Stimulated activated naive B cell treated with anti-CD40 and anti-IgM and Interleukin-4, amounts not matched to agents 10 μg/mL and 1 μg/mL and 100 μg/mL, for 72 hours (primary cell): ENCODE results near the gene DENND2A.

Source experiments
- ATAC-seq, 2 donors: fragments of 150-1000 bp; cut with Tn5 transposase; replicated peaks; 2 replicates each; pipeline ENCODE4 v1.10.0; 2021; ENCODE audit warnings: moderate library complexity in 1 of 2
- DNase-seq: peaks from one replicate; pipeline ENCODE4 v3.0.0; 2021
- H3K27ac Mint-ChIP-seq: one replicate; pipeline ENCODE4 v1.8.0; 2022; ENCODE audit warnings: mild to moderate bottlenecking, mixed read lengths
- H3K27me3 Mint-ChIP-seq, 2 donors: one replicate each; pipeline ENCODE4 v1.8.0; 2022; ENCODE audit warnings: mixed read lengths in 2 of 2
- H3K36me3 Mint-ChIP-seq, 2 donors: one replicate each; pipeline ENCODE4 v1.8.0; 2022; ENCODE audit warnings: mixed read lengths in 2 of 2, mild to moderate bottlenecking in 1 of 2
- H3K4me1 Mint-ChIP-seq, 2 donors: one replicate each; pipeline ENCODE4 v1.8.0; 2022; ENCODE audit warnings: mixed read lengths in 2 of 2, mild to moderate bottlenecking in 1 of 2
- H3K4me3 Mint-ChIP-seq, 2 donors: one replicate each; pipeline ENCODE4 v1.8.0; 2022; ENCODE audit warnings: mild to moderate bottlenecking in 2 of 2, mixed read lengths in 2 of 2, moderate library complexity in 1 of 2
- H3K9me3 Mint-ChIP-seq, 2 donors: one replicate each; pipeline ENCODE4 v1.8.0; 2022; ENCODE audit warnings: mixed read lengths in 2 of 2, mild to moderate bottlenecking in 1 of 2

DENND2A gene

GRCh38 chr7:140609646-140610045, 31.0 kb downstream of the DENND2A start:
- Mint-ChIP-seq H3K27ac (no peak overlapping the region), H3K4me1 (no peaks in the 10 kb centered on the region), H3K36me3 (no peaks in the 10 kb centered on the region), H3K9me3 (no peaks in the 10 kb centered on the region), H3K4me3 (no peak overlapping the region), H3K27me3 (peaks cover 4 to 26% of the 10 kb centered on the region in 2 donors)
- ATAC-seq = no peak
- no peak for DNase-seq

DNA sequence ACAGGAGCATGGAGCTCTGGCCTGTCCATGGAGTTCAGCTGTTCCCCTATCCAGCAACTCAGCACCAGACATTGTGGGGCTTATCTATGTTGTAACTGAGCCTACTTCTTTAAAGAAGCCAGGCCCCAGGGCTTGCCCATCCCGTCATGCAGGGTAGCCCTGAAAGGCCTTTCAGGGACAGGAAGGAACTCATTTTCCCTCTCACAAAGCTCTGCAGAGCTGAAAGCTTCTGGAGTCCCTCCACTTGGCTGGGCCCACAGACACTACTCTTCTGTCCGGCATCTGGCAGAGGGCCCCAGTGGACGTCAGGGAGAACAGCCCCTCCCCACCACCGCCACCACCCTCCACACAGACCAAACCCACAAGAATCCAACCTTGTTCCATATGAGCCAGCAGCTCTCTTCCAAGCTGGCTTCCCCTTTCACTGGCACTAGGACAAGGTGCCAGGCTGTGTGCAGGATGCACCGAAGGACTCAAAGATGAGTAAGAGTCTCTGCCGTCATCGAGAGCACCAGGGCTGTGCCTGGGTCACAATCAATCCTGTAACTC, 33.1 kb downstream of the DENND2A start:
- Mint-ChIP-seq H3K27ac (no peak overlapping the region), H3K27me3 (peaks cover 4 to 26% of the 10 kb centered on the region in 2 donors), H3K9me3 (no peaks in the 10 kb centered on the region), H3K4me3 (no peak overlapping the region), H3K36me3 (no peaks in the 10 kb centered on the region), H3K4me1 (no peaks in the 10 kb centered on the region)
- ATAC-seq = no peak
- no peak for DNase-seq

- ATAC-seq (no peak), DNase-seq (no peak)
- Mint-ChIP-seq H3K36me3 (no peaks in the 10 kb centered on the region), H3K27ac (no peak overlapping the region), H3K4me1 (no peaks in the 10 kb centered on the region), H3K4me3 (no peak overlapping the region), H3K27me3 (peaks cover 5 to 29% of the 10 kb centered on the region in 2 donors), H3K9me3 (no peaks in the 10 kb centered on the region)
Measured at GRCh38 chr7:140605337-140605736, 35.3 kb downstream of the DENND2A start.

DNA sequence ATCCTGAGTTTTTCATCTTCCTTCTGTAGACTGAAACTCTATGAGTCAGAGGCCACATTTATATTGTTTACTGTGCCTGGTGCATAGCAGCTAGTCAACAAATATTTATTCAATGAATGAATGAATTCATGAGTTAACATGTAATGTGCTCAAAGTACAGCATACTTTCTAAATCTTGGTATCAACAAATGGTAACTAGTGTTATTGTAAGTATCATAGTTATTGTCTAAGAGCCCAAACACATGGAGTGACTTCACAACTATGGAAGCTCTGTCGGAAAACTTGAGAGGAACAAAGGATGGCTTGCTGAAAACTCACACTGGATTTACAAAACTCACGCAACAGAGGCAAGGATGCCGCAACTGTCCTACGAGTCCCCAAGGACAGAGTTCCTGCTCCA, 35.9 kb downstream of the DENND2A start:
- Mint-ChIP-seq H3K4me1 (no peaks in the 10 kb centered on the region), H3K4me3 (no peak overlapping the region), H3K36me3 (no peaks in the 10 kb centered on the region), H3K9me3 (no peaks in the 10 kb centered on the region), H3K27ac (no peak overlapping the region), H3K27me3 (peaks cover 5 to 33% of the 10 kb centered on the region in 2 donors)
- DNase-seq (no peak), ATAC-seq (no peak)

- Mint-ChIP-seq H3K27me3 (peaks cover 5 to 34% of the 10 kb centered on the region in 2 donors), H3K9me3 (no peaks in the 10 kb centered on the region), H3K36me3 (no peaks in the 10 kb centered on the region), H3K27ac (no peak overlapping the region), H3K4me3 (no peak overlapping the region), H3K4me1 (no peaks in the 10 kb centered on the region)
- DNase-seq = no peak
- ATAC-seq = no peak
Measured at GRCh38 chr7:140604076-140604475, 36.5 kb downstream of the DENND2A start.

DNA sequence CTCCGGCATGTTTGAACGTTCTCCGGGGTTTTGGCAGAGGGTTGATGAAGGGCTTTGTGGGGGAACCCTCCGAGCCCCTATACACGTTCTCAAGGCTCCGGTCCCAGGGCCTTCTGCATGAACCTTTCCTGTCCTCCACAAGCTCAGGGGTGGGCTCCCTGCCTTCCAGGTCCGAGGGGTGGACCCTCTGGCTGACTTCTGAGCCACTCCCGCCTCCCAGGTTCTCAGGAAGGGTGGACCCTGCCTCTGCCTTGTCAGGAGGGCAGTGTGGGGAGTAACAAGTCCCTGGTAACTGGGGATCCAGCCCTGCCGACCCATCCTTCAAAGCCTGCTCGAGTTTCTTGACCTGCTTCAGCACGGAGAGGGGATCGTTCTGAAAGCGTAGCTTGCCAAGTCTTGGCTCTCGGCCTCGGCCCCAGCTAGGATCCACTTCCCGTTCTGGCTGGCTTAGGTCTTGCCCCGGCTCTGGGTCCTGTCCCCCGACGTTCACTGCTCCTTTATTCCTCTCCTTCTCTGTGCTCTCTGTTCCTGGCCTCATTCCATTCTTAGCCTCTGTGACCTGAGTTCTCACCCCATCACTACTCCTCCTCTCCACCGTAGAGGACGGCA, 38.9 kb downstream of the DENND2A start:
- ATAC-seq (no peak), DNase-seq (no peak)
- H3K9me3 Mint-ChIP-seq = no peaks in the 10 kb centered on the region
- H3K36me3 Mint-ChIP-seq = no peaks in the 10 kb centered on the region
- H3K27me3 Mint-ChIP-seq = peaks cover 8 to 28% of the 10 kb centered on the region in 2 donors
- no peak overlapping the region for H3K4me3 Mint-ChIP-seq
- no peaks in the 10 kb centered on the region for H3K4me1 Mint-ChIP-seq
- H3K27ac Mint-ChIP-seq = no peak overlapping the region

DNA sequence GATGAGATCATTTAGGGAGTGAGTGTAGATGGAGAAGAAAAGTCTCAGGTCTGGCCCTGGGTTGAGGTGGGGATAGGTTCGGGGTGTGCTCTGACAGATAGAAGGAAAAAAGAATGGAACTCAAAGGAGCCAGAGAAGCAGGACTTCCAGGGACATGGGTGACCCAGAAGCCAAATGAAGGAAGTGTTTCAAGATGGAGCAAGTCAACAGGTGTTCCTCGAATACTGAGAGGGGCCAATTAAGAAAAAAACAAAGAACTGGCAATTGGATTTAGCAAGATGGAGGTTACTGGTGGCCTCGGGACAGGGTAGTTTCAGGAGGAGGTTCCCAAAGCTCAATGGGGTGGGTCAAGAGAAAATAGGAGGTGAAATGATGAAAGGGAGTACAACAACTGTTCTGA, 40.3 kb downstream of the DENND2A start:
- Mint-ChIP-seq H3K9me3 (no peaks in the 10 kb centered on the region), H3K27me3 (peaks cover 9 to 25% of the 10 kb centered on the region in 2 donors), H3K4me1 (no peaks in the 10 kb centered on the region), H3K27ac (no peak overlapping the region), H3K36me3 (no peaks in the 10 kb centered on the region), H3K4me3 (no peak overlapping the region)
- ATAC-seq (no peak), DNase-seq (no peak)

DNA sequence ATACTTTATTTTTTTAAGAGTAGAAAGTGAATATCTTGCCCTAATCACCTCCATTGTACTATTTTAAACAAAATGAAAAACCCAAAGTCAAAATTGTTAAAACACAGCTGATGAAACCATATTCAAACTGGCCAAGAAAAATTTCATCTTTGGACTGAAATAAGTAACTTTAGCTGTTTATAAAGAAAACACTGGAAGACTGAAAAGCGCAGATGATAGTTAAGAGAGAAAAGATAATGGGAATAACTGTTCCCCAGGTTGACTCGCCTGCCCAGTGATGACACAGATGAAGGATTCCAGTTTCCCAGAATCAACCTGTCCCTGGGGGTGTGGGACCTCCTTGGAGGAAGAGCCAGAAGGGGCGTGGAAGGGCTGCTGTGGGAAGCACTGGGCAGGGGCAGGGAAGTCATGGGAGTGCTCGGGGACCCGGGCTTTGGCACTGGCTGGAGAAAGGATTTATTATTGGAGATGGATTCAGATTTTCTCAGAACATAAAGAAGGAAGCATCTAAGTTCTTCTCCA, 43.1 kb downstream of the DENND2A start:
- Mint-ChIP-seq H3K4me3 (no peak overlapping the region), H3K36me3 (no peaks in the 10 kb centered on the region), H3K9me3 (no peaks in the 10 kb centered on the region), H3K27ac (no peak overlapping the region), H3K27me3 (peaks cover 24 to 26% of the 10 kb centered on the region in 2 donors), H3K4me1 (peaks cover 0 to 1% of the 10 kb centered on the region in 2 donors)
- DNase-seq (no peak), ATAC-seq (no peak)

GRCh38 chr7:140596519-140597427, 43.8 kb downstream of the DENND2A start:
- Mint-ChIP-seq H3K4me3 (no peak overlapping the region), H3K4me1 (peaks cover 0 to 1% of the 10 kb centered on the region in 2 donors), H3K27me3 (peaks cover 19 to 21% of the 10 kb centered on the region in 2 donors), H3K36me3 (no peaks in the 10 kb centered on the region), H3K27ac (no peak overlapping the region), H3K9me3 (no peaks in the 10 kb centered on the region)
- DNase-seq (no peak), ATAC-seq (no peak)

DNA sequence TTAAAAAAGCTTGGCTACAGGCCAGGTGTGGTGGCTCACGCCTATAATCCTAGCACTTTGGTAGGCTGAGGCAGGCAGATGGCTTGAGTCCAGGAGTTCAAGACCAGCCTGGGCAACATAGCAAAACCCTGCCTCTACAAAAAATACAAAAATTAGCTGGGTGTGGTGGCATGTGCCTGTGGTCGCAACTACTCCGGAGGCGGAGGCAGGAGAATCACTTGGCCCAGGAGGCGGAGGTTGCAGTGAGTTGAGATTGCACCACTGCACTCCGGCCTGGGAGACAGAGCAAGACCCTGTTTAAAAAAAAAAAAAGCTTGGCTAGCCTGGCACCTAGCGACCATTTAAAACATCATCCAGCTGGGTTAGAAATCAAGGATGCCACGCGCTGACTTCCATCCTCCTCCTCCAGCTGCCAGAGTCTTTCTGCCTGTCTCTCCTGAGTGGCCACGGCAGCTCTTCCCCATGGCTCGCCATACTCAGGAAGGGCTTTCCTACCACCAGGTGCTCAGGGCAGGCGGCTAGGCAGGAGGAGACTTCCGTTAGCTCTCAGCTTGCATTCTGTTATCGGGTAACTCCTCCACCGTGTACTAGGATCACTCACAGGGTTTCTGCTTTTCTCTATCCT, 45.0 kb downstream of the DENND2A start:
- Mint-ChIP-seq H3K9me3 (no peaks in the 10 kb centered on the region), H3K27ac (no peak overlapping the region), H3K4me3 (no peak overlapping the region), H3K36me3 (no peaks in the 10 kb centered on the region), H3K27me3 (peaks cover 19 to 20% of the 10 kb centered on the region in 2 donors), H3K4me1 (peaks cover 0 to 1% of the 10 kb centered on the region in 2 donors)
- DNase-seq (no peak), ATAC-seq (no peak)

DNA sequence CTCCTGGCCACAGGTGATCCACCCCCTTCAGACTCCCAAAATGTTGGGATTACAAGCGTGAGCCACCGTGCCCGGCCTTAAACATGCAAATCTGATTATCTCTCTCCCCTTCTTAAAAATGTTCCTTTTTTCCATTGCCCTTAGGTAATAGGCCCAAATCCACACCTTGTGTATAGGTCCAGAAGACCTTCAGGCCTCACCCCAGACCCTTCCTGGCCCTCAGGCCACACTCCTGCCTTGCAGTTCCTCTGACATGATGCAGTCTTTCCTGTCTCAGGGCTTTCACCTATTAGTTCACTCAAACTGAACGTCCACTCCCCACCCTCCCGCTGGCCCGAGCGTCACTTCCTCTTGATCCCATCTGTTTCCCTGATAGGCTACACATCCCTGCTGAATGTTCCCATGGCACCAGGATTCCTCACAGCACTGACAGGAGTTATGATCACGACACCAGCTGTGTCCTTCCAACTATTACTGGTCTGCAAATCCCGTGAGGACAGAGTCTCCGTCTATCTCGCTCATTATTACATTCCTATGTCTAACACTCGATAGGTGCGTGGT, 46.4 kb downstream of the DENND2A start:
- Mint-ChIP-seq H3K27ac (peak overlapping the region; percentile 73), H3K36me3 (no peaks in the 10 kb centered on the region)
- no peak for DNase-seq

DNA sequence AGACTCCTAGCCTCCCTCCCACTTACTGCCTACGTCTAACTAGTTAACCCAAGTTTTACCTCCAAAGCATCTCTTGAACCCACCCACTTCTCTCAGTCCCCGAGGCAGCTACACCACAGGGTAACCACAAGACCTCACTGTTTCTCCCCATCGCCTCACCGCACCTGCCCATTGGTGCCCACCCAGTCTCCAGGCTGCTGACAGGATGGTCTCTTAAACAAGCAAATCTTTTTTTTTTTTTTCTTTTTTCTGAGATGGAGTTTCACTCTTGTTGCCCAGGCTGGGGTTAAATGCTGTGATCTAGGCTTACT, 47.0 kb downstream of the DENND2A start:
- DNase-seq (no peak), ATAC-seq (no peak)
- H3K4me3 Mint-ChIP-seq = no peak overlapping the region
- H3K27ac Mint-ChIP-seq = no peak overlapping the region
- H3K9me3 Mint-ChIP-seq = no peaks in the 10 kb centered on the region
- H3K36me3 Mint-ChIP-seq = no peaks in the 10 kb centered on the region
- H3K4me1 Mint-ChIP-seq = peaks cover 0 to 1% of the 10 kb centered on the region in 2 donors
- H3K27me3 Mint-ChIP-seq = peaks cover 16 to 19% of the 10 kb centered on the region in 2 donors

More for the DNA sequence above, 46.4 kb downstream of the DENND2A start:
- peaks cover 0 to 1% of the 10 kb centered on the region in 2 donors for H3K4me1 Mint-ChIP-seq
- H3K9me3 Mint-ChIP-seq = no peaks in the 10 kb centered on the region
- H3K4me3 Mint-ChIP-seq = no peak overlapping the region
- H3K27me3 Mint-ChIP-seq = peaks cover 12 to 19% of the 10 kb centered on the region in 2 donors
- ATAC-seq = no peak

GRCh38 chr7:140592964-140593671, 47.5 kb downstream of the DENND2A start:
- Mint-ChIP-seq H3K4me3 (no peak overlapping the region), H3K27me3 (peaks cover 18 to 19% of the 10 kb centered on the region in 2 donors), H3K4me1 (peaks cover 0 to 1% of the 10 kb centered on the region in 2 donors), H3K36me3 (no peaks in the 10 kb centered on the region), H3K9me3 (no peaks in the 10 kb centered on the region), H3K27ac (no peak overlapping the region)
- no peak for ATAC-seq
- DNase-seq = no peak
